SH-SY5Y (cell line): ENCODE data around the gene YIF1B.

ENCODE experiments used
- GATA2 ChIP-seq: IDR thresholded peaks from 2 replicates; pipeline ENCODE4 v1.6.1; 2011; ENCODE audit warnings: mild to moderate bottlenecking, low read depth, low read length
- GATA3 ChIP-seq: IDR thresholded peaks from 2 replicates; pipeline ENCODE4 v1.6.1; 2011; ENCODE audit warnings: low read depth, mild to moderate bottlenecking, low read length, moderate library complexity

DNA sequence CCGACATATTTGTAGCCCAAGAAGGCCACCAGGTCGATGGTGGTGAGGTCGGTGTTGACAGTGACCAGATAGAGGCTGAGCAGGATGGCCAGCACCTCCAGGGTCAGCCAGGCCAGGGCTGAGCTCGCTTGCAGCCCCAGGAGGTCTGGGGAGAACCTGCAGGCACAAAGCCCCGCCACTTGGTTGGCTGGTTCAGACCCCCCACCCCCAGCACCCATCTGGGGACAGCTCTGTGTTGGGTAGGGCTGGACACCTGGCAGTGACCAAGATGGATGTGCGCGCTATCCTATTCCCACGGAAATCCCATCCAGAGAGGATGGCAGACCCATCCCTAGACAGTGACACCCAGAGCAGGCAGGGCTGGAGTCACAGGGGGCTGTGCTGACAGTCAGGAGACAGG is 8.2 kb downstream of the YIF1B start:
- TF ChIP-seq GATA2, result no peak
- no peak for TF ChIP-seq GATA3
